ENCODE results near the gene GRIP1.
A peak's percentile ranks its signal among the peaks of the same experiment; 100 is the strongest.

Gene GRIP1

GRCh38 chr12:66446276-66446675 is 232.6 kb downstream of the GRIP1 start:
- DNase-seq (ENCODE audit: low read depth), result no peak

- DNase-seq (ENCODE audit: low read depth), result no peak
Observed at GRCh38 chr12:66441905-66442559, 236.8 kb downstream of the GRIP1 start.

GRCh38 chr12:66438601-66439000 is 240.3 kb downstream of the GRIP1 start:
- DNase-seq (ENCODE audit: low read depth), result no peak

- DNase-seq (ENCODE audit: low read depth), result no peak
Observed at GRCh38 chr12:66430106-66430505, 248.8 kb downstream of the GRIP1 start.

- DNase-seq (ENCODE audit: low read depth), result no peak
Observed at GRCh38 chr12:66428870-66429269, 250.0 kb downstream of the GRIP1 start.

- no peak for DNase-seq (ENCODE audit: low read depth)
Observed at GRCh38 chr12:66428261-66428660, 250.6 kb downstream of the GRIP1 start.

- no peak for DNase-seq (ENCODE audit: low read depth)
Observed at GRCh38 chr12:66426696-66427095, 252.2 kb downstream of the GRIP1 start.

- DNase-seq (ENCODE audit: low read depth), result no peak
Observed at GRCh38 chr12:66423266-66423665, 255.6 kb downstream of the GRIP1 start.

- no peak for DNase-seq (ENCODE audit: low read depth)
Observed at GRCh38 chr12:66418908-66419307, 260.0 kb downstream of the GRIP1 start.

GRCh38 chr12:66417217-66417616 is 261.7 kb downstream of the GRIP1 start:
- DNase-seq (ENCODE audit: low read depth), result no peak

- peak; percentile 32 for DNase-seq (ENCODE audit: low read depth)
Observed at GRCh38 chr12:66409195-66409871, 269.5 kb downstream of the GRIP1 start.

- DNase-seq (ENCODE audit: low read depth), result peak; percentile 5
Observed at GRCh38 chr12:66405395-66405794, 273.5 kb downstream of the GRIP1 start.

GRCh38 chr12:66403746-66404145 is 275.1 kb downstream of the GRIP1 start:
- no peak for DNase-seq (ENCODE audit: low read depth)

GRCh38 chr12:66399911-66400306 is 279.0 kb downstream of the GRIP1 start:
- no peak for DNase-seq (ENCODE audit: low read depth)

GRCh38 chr12:66398931-66399910 is 279.7 kb downstream of the GRIP1 start:
- DNase-seq (ENCODE audit: low read depth), result no peak

- no peak for DNase-seq (ENCODE audit: low read depth)
Observed at GRCh38 chr12:66397574-66398290, 281.1 kb downstream of the GRIP1 start.

- DNase-seq (ENCODE audit: low read depth), result no peak
Observed at GRCh38 chr12:66393890-66394289, 285.0 kb downstream of the GRIP1 start.

GRCh38 chr12:66392266-66392915 is 286.5 kb downstream of the GRIP1 start:
- no peak for DNase-seq (ENCODE audit: low read depth)

- DNase-seq (ENCODE audit: low read depth), result no peak
Observed at GRCh38 chr12:66388517-66388916, 290.4 kb downstream of the GRIP1 start.

GRCh38 chr12:66387117-66387516 is 291.8 kb downstream of the GRIP1 start:
- no peak for DNase-seq (ENCODE audit: low read depth)

GRCh38 chr12:66380769-66381535 is 297.9 kb downstream of the GRIP1 start:
- DNase-seq (ENCODE audit: low read depth), result no peak

Measured in GM04504 (cell line).